ENCODE data around the gene ISX. TPM values are rescaled to one million over a fixed set of nuclear protein-coding genes. Genes with fewer than 3 reads are reported as not detected.
"Not testable (repeated sequence)": the region's sequence is repeated elsewhere in the genome, so short reads cannot be mapped to it uniquely, and the experiment has no call there.

The ISX gene
- total RNA-seq, 2 experiments from 2014 or later, result not detected

- no peaks in the 10 kb centered on the region for H3K9me3 ChIP-seq (ENCODE audit: control insufficient read depth in 1 of 2, insufficient read depth in 1 of 2, low read length in 2 of 2)
- ChIA-PET CTCF (no interaction called here), POLR2A (no interaction called here)
- Mint-ChIP-seq H3K27ac (no peak overlapping the region), H3K9me3 (no peaks in the 10 kb centered on the region), H3K4me3 (no peak overlapping the region), H3K36me3 (ENCODE audit: low read depth) (no peaks in the 10 kb centered on the region), H3K4me1 (ENCODE audit: low read depth) (no peaks in the 10 kb centered on the region), H3K27me3 (peaks cover 36% of the 10 kb centered on the region)
- H3K4me3 ChIP-seq (ENCODE audit: low read length), result no peak overlapping the region
- TF ChIP-seq CTCF (IDR thresholded peaks at IDR 0.05), result no peak
- H3K27ac ChIP-seq (ENCODE audit: low read depth in 1 of 2, low read length in 2 of 2), result no peak overlapping the region
- intact Hi-C loops (cut with DNase I, micrococcal nuclease), result no loop called here
- ATAC-seq (ENCODE audit: poor library complexity) (no peak), DNase-seq (no peak)
- peaks cover 3 to 11% of the 10 kb centered on the region in 2 experiments for H3K27me3 ChIP-seq (ENCODE audit: control insufficient read depth in 1 of 2, insufficient read depth in 2 of 2, low read length in 2 of 2)
- no peaks in the 10 kb centered on the region for H3K4me1 ChIP-seq (ENCODE audit: insufficient read depth, low read length)
- H3K36me3 ChIP-seq (ENCODE audit: insufficient read depth, low read length), result no peaks in the 10 kb centered on the region
Measured at GRCh38 chr22:35044607-35045390, 21.2 kb upstream of the ISX start.

- intact Hi-C loops (cut with DNase I, micrococcal nuclease), result no loop called here
- Histone ChIP-seq H3K36me3 (ENCODE audit: insufficient read depth, low read length) (no peaks in the 10 kb centered on the region), H3K4me3 (ENCODE audit: low read length) (no peak overlapping the region), H3K27ac (ENCODE audit: low read depth in 1 of 2, low read length in 2 of 2) (no peak overlapping the region), H3K9me3 (ENCODE audit: control insufficient read depth in 1 of 2, insufficient read depth in 1 of 2, low read length in 2 of 2) (no peaks in the 10 kb centered on the region), H3K27me3 (ENCODE audit: control insufficient read depth in 1 of 2, insufficient read depth in 2 of 2, low read length in 2 of 2) (peaks cover 3 to 11% of the 10 kb centered on the region in 2 experiments), H3K4me1 (ENCODE audit: insufficient read depth, low read length) (no peaks in the 10 kb centered on the region)
- H3K27ac Mint-ChIP-seq, result no peak overlapping the region
- no peak overlapping the region for H3K4me3 Mint-ChIP-seq
- no peaks in the 10 kb centered on the region for H3K4me1 Mint-ChIP-seq (ENCODE audit: low read depth)
- H3K27me3 Mint-ChIP-seq, result peaks cover 40% of the 10 kb centered on the region
- DNase-seq (no peak), ATAC-seq (ENCODE audit: poor library complexity) (no peak)
- ChIA-PET CTCF (no interaction called here), POLR2A (no interaction called here)
- no peaks in the 10 kb centered on the region for H3K36me3 Mint-ChIP-seq (ENCODE audit: low read depth)
- TF ChIP-seq CTCF (IDR thresholded peaks at IDR 0.05), result no peak
- no peaks in the 10 kb centered on the region for H3K9me3 Mint-ChIP-seq
Measured at GRCh38 chr22:35045451-35045850, 20.5 kb upstream of the ISX start.

GRCh38 chr22:35046744-35047462, 19.1 kb upstream of the ISX start:
- no peaks in the 10 kb centered on the region for H3K36me3 ChIP-seq (ENCODE audit: insufficient read depth, low read length)
- no peaks in the 10 kb centered on the region for H3K9me3 ChIP-seq (ENCODE audit: control insufficient read depth in 1 of 2, insufficient read depth in 1 of 2, low read length in 2 of 2)
- Mint-ChIP-seq H3K27ac (no peak overlapping the region), H3K4me1 (ENCODE audit: low read depth) (no peaks in the 10 kb centered on the region), H3K4me3 (no peak overlapping the region), H3K36me3 (ENCODE audit: low read depth) (no peaks in the 10 kb centered on the region), H3K9me3 (no peaks in the 10 kb centered on the region), H3K27me3 (peaks cover 37% of the 10 kb centered on the region)
- TF ChIP-seq CTCF (IDR thresholded peaks at IDR 0.05), result no peak
- DNase-seq (no peak), ATAC-seq (ENCODE audit: poor library complexity) (no peak)
- H3K27me3 ChIP-seq (ENCODE audit: control insufficient read depth in 1 of 2, insufficient read depth in 2 of 2, low read length in 2 of 2), result peaks cover 3 to 11% of the 10 kb centered on the region in 2 experiments
- no peaks in the 10 kb centered on the region for H3K4me1 ChIP-seq (ENCODE audit: insufficient read depth, low read length)
- CTCF ChIA-PET, result no interaction called here
- H3K4me3 ChIP-seq (ENCODE audit: low read length), result no peak overlapping the region
- POLR2A ChIA-PET, result no interaction called here
- H3K27ac ChIP-seq (ENCODE audit: low read depth in 1 of 2, low read length in 2 of 2), result no peak overlapping the region
- intact Hi-C loops (cut with DNase I, micrococcal nuclease), result no loop called here

- CTCF ChIA-PET; DNase-seq; H3K36me3 ChIP-seq (ENCODE audit: insufficient read depth, low read length); H3K4me1 ChIP-seq (ENCODE audit: insufficient read depth, low read length); H3K4me1 Mint-ChIP-seq (ENCODE audit: low read depth); H3K4me3 ChIP-seq (ENCODE audit: low read length); H3K27ac Mint-ChIP-seq; H3K27ac ChIP-seq (ENCODE audit: low read depth in 1 of 2, low read length in 2 of 2); H3K4me3 Mint-ChIP-seq; POLR2A ChIA-PET; ATAC-seq (ENCODE audit: poor library complexity); intact Hi-C loops (cut with DNase I, micrococcal nuclease); H3K36me3 Mint-ChIP-seq (ENCODE audit: low read depth); H3K9me3 Mint-ChIP-seq; H3K9me3 ChIP-seq (ENCODE audit: control insufficient read depth in 1 of 2, insufficient read depth in 1 of 2, low read length in 2 of 2): not testable (repeated sequence)
- H3K27me3 ChIP-seq (ENCODE audit: control insufficient read depth in 1 of 2, insufficient read depth in 2 of 2, low read length in 2 of 2), result peaks cover 3 to 11% of the 10 kb centered on the region in 2 experiments
- peaks cover 54% of the 10 kb centered on the region for H3K27me3 Mint-ChIP-seq
Measured at GRCh38 chr22:35050038-35050437, 15.9 kb upstream of the ISX start.
